ACC112 (cell line): ENCODE data around the gene MMP17.

ENCODE experiments used
- H2AFZ ChIP-seq: fragments of 200-600 bp; sonication (generic); one replicate; pipeline ENCODE4 v1.6.0; 2017; ENCODE audit warnings: antibody characterized with exemption, low read length; ENCODE audit not compliant: unreplicated experiment
- H3K27ac ChIP-seq: fragments of 200-600 bp; sonication (generic); 2 replicates; pipeline ENCODE4 v1.5.1; 2014; ENCODE audit warnings: low read depth, mild to moderate bottlenecking, antibody characterized with exemption, low read length, moderate library complexity
- H3K27me3 ChIP-seq: fragments of 200-600 bp; sonication (generic); 2 replicates; pipeline ENCODE4 v1.6.1; 2014; ENCODE audit warnings: mild to moderate bottlenecking, antibody characterized with exemption, low read length, moderate library complexity, mixed read lengths; ENCODE audit not compliant: insufficient read depth
- H3K36me3 ChIP-seq: fragments of 200-600 bp; sonication (generic); 2 replicates; pipeline ENCODE4 v1.6.1; 2016; ENCODE audit warnings: mild to moderate bottlenecking, antibody characterized with exemption, low read length, moderate library complexity, mixed read lengths; ENCODE audit not compliant: insufficient read depth
- H3K4me1 ChIP-seq: fragments of 200-600 bp; sonication (generic); one replicate; pipeline ENCODE4 v1.6.1; 2016; ENCODE audit warnings: low read length, mixed read lengths; ENCODE audit not compliant: insufficient read depth, unreplicated experiment, control insufficient read depth
- H3K4me3 ChIP-seq: fragments of 200-600 bp; sonication (generic); 2 replicates; pipeline ENCODE4 v1.5.1; 2014; ENCODE audit warnings: mild to moderate bottlenecking, low read depth, low read length
- H3K79me2 ChIP-seq: fragments of 200-600 bp; sonication (generic); one replicate; pipeline ENCODE4 v1.6.0; 2016; ENCODE audit warnings: low read length; ENCODE audit not compliant: control insufficient read depth, unreplicated experiment, insufficient read depth

The MMP17 gene

DNA sequence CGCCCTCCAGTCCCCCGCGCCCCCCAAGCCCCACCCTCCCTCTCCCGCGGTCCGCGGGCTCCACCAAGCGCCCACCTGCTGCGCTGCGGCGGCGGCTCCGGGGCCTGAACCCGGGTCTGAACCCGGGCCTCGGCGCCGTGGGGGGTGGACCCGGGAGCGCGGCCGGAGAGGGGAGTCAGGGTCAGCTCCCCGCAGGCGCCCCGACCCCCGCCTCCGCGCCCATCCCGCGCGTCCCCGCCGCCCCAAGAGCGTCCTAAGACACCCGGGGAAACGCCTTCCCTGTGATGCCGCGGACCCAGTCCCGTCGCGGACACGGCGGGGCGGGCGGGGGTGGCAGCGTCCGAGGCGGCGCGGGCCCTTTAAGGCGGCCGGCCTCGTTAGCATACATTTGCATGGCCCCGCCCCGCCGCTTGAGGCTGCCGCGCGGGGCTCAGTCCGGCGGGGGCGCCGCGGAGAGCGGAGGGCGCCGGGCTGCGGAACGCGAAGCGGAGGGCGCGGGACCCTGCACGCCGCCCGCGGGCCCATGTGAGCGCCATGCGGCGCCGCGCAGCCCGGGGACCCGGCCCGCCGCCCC is at the start of gene MMP17:
Gene MMP17 (plus strand): TSS at position 433 of the 574 bp plus-strand sequence. CDS start 102 bp downstream, at position 535.
- Histone ChIP-seq H3K79me2 (no peaks in the 10 kb centered on the region), H3K27ac (no peak within 1 kb of the TSS), H3K27me3 (0 out of 2 replicates have a peak, but pooled peaks cover 5% of the 10 kb centered on the region), H3K36me3 (no peaks in the 10 kb centered on the region), H2AFZ (no peak within 1 kb of the TSS), H3K4me3 (peak within 1 kb of the TSS; percentile 68), H3K4me1 (peaks cover 11% of the 10 kb centered on the region)

DNA sequence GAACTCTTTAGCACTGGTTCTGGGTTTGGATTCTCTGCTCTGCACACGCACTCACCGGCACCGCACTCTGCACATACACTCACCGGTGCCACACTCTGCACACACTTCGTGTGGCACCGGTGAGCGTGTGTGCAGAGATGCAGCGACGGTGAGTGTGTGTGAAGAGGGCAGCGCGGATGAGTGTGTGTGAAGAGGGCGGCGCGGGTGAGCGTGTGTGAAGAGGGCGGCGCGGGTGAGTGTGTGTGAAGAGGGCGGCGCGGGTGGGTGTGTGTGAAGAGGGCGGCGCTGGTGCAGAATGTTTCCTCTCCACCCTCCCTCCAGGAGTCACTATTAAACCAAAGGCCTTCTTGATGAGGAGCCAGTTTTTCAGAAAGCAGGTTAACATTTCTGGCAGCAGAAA is 49.2 kb upstream of the MMP17 start:
- Histone ChIP-seq H3K27ac (no peak overlapping the region), H3K36me3 (peaks cover 28% of the 10 kb centered on the region), H3K4me3 (no peak overlapping the region), H3K79me2 (peaks cover 7% of the 10 kb centered on the region), H2AFZ (no peak overlapping the region), H3K27me3 (no peaks in the 10 kb centered on the region), H3K4me1 (peaks cover 10% of the 10 kb centered on the region)

- H3K36me3 ChIP-seq, result peaks cover 39% of the 10 kb centered on the region
Measured at GRCh38 chr12:131782061-131782460, 46.1 kb upstream of the MMP17 start.

DNA sequence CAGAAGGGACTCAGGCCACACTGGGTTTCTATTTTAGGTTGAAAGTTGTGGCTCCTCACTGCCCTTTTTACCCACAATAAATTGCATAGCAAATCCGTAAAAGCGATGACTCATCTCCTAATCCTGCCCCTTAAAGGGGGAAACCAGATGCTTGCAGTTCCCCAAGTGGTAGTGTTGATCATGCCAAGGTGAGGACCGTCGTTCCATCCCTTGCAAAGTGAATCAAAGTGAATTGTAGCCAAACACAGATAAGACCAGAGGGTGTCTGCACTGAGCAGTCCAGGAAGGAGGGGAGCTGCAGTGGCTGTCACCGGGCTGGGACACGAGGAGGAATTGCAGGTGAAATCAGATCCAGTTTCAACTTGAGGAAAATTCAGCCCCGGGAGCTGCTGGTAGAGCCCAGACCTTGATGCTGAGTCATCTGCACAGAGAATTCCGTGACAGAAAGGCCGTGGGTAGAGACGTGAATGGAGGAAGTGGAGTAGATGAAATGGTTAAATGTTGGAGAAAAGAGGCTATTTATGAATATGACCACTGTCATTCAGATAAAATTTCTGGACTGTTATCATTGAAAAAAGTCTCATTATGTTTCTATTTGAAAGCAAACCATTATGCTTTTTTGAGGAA is 44.2 kb upstream of the MMP17 start:
- no peaks in the 10 kb centered on the region for H3K79me2 ChIP-seq
- peaks cover 18% of the 10 kb centered on the region for H3K4me1 ChIP-seq
- peak overlapping the region; percentile 6; the same call in 1 of the 2 replicates for H3K4me3 ChIP-seq
- no peak overlapping the region for H2AFZ ChIP-seq
- H3K36me3 ChIP-seq, result peaks cover 48% of the 10 kb centered on the region
- H3K27ac ChIP-seq, result peak overlapping the region; percentile 72
- H3K27me3 ChIP-seq, result no peaks in the 10 kb centered on the region

More at GRCh38 chr12:131782061-131782460, 46.1 kb upstream of the MMP17 start:
- no peak overlapping the region for H2AFZ ChIP-seq
- peaks cover 18% of the 10 kb centered on the region for H3K4me1 ChIP-seq
- peak overlapping the region; percentile 7; the same call in 1 of the 2 replicates for H3K27ac ChIP-seq
- no peaks in the 10 kb centered on the region for H3K79me2 ChIP-seq
- H3K4me3 ChIP-seq, result no peak overlapping the region
- no peaks in the 10 kb centered on the region for H3K27me3 ChIP-seq

GRCh38 chr12:131784909-131785762 is 43.1 kb upstream of the MMP17 start:
- Histone ChIP-seq H3K79me2 (no peaks in the 10 kb centered on the region), H3K27me3 (no peaks in the 10 kb centered on the region), H3K27ac (peak overlapping the region; percentile 72), H3K4me3 (no peak overlapping the region), H2AFZ (no peak overlapping the region), H3K4me1 (peaks cover 18% of the 10 kb centered on the region), H3K36me3 (peaks cover 55% of the 10 kb centered on the region)

GRCh38 chr12:131785763-131786330 is 42.3 kb upstream of the MMP17 start:
- no peak overlapping the region for H3K27ac ChIP-seq
- no peak overlapping the region for H2AFZ ChIP-seq
- H3K4me1 ChIP-seq, result peaks cover 18% of the 10 kb centered on the region
- peaks cover 56% of the 10 kb centered on the region for H3K36me3 ChIP-seq
- H3K79me2 ChIP-seq, result no peaks in the 10 kb centered on the region
- no peaks in the 10 kb centered on the region for H3K27me3 ChIP-seq
- H3K4me3 ChIP-seq, result no peak overlapping the region

DNA sequence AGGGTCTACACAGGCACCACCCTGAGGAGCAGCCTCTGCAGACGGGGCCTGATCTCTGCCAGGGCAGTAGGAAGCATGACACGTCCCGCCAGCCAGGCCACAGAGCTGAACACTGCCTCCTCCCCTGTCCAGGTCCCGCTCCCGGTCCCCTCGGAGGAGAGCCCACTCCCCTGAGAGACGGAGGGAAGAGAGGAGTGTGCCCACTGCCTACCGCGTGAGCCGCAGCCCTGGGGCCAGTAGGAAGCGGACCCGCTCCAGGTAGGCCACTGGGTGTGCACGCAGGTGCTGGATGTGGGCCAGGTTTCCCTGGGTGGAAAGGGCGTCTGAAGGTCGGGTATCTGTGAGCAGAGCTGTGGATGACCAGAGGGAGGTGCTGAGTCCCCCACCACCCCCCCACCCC is 41.9 kb upstream of the MMP17 start:
- Histone ChIP-seq H3K79me2 (no peaks in the 10 kb centered on the region), H3K4me3 (no peak overlapping the region), H3K27me3 (no peaks in the 10 kb centered on the region), H3K36me3 (peaks cover 58% of the 10 kb centered on the region), H2AFZ (no peak overlapping the region), H3K4me1 (peaks cover 18% of the 10 kb centered on the region), H3K27ac (no peak overlapping the region)

DNA sequence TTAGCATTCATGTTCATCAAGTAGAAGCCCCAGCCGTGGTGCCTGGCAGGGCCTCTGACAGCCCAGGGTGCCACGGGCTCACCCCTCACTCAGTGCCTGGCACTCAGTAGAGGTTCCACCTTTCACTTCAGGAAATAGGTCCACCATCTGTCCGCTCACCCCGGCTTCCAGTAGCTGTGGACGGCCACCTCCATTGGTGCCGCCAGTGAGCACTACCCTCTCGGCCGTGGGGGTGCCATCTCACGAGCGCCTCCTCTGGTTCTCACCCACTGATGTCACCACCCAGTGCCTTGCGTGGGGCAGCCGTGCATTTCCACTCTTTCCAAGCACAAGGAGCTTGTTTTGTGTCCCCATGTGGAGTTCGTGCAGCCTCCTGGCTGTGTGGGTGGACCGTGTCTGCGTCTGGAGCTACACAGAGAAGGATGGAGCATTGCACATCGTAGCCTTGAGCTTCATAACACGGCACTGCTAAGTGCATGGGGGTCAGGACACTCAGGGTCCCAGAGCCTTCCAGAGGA is 41.0 kb upstream of the MMP17 start:
- Histone ChIP-seq H3K27ac (no peak overlapping the region), H3K79me2 (no peaks in the 10 kb centered on the region), H3K4me3 (no peak overlapping the region), H2AFZ (no peak overlapping the region), H3K27me3 (no peaks in the 10 kb centered on the region), H3K36me3 (peaks cover 53% of the 10 kb centered on the region), H3K4me1 (peaks cover 18% of the 10 kb centered on the region)

- H3K4me3 ChIP-seq, result no peak overlapping the region
- H3K27ac ChIP-seq, result no peak overlapping the region
- H3K27me3 ChIP-seq, result no peaks in the 10 kb centered on the region
- peaks cover 14% of the 10 kb centered on the region for H3K4me1 ChIP-seq
- H3K79me2 ChIP-seq, result no peaks in the 10 kb centered on the region
- H3K36me3 ChIP-seq, result peaks cover 51% of the 10 kb centered on the region
- H2AFZ ChIP-seq, result no peak overlapping the region
Measured at GRCh38 chr12:131788070-131788469, 40.1 kb upstream of the MMP17 start.

GRCh38 chr12:131789638-131790037 is 38.6 kb upstream of the MMP17 start:
- H2AFZ ChIP-seq, result no peak overlapping the region
- H3K4me3 ChIP-seq, result no peak overlapping the region
- no peaks in the 10 kb centered on the region for H3K79me2 ChIP-seq
- H3K27me3 ChIP-seq, result no peaks in the 10 kb centered on the region
- H3K36me3 ChIP-seq, result peaks cover 47% of the 10 kb centered on the region
- peaks cover 1% of the 10 kb centered on the region for H3K4me1 ChIP-seq
- H3K27ac ChIP-seq, result no peak overlapping the region
